H7 (cell line): Measurements from ENCODE around the gene ABHD4. TPM values are rescaled to one million over a fixed set of nuclear protein-coding genes. Genes with fewer than 3 reads are reported as not detected.

Experiments used
- DNase-seq: peaks from one replicate; pipeline ENCODE4 v3.0.0; 2012
- H3K27me3 ChIP-seq: 2 replicates; pipeline ENCODE4 v1.6.0; 2011; ENCODE audit warnings: mild to moderate bottlenecking, low read length; ENCODE audit not compliant: control insufficient read depth, insufficient read depth
- H3K36me3 ChIP-seq: replicated peaks from 2 replicates; pipeline ENCODE4 v1.5.1; 2011; ENCODE audit warnings: low read length; ENCODE audit not compliant: control insufficient read depth, insufficient read depth
- H3K4me3 ChIP-seq: 2 replicates; pipeline ENCODE4 v1.5.1; 2011; ENCODE audit warnings: low read depth, mild to moderate bottlenecking, control low read depth, low read length, moderate library complexity; ENCODE audit not compliant: insufficient read depth
- total RNA-seq: library from RNA; depleted of rRNA; stranded (reverse); fragments of >200 nt; shearing (Covaris generic); gene quantifications from 2 replicates; pipeline ENCODE4 v1.2.3, GENCODE V29; 2014

Gene ABHD4
- total RNA-seq, 1 experiment from 2014 or later = 29.6 TPM

GRCh38 chr14:22593601-22594000, 4.5 kb upstream of the ABHD4 start:
- no peak overlapping the region for H3K4me3 ChIP-seq
- DNase-seq = no peak
- no peaks in the 10 kb centered on the region for H3K36me3 ChIP-seq
- no peaks in the 10 kb centered on the region for H3K27me3 ChIP-seq

- no peaks in the 10 kb centered on the region for H3K36me3 ChIP-seq
- no peak overlapping the region for H3K4me3 ChIP-seq
- no peaks in the 10 kb centered on the region for H3K27me3 ChIP-seq
- no peak for DNase-seq
Measured at GRCh38 chr14:22594156-22594716, 3.9 kb upstream of the ABHD4 start.

GRCh38 chr14:22596354-22596879, 1.7 kb upstream of the ABHD4 start:
- Histone ChIP-seq H3K36me3 (peaks cover 1% of the 10 kb centered on the region), H3K4me3 (no peak overlapping the region), H3K27me3 (no peaks in the 10 kb centered on the region)
- no peak for DNase-seq

GRCh38 chr14:22597265-22597664, 835 bp upstream of the ABHD4 start:
- Histone ChIP-seq H3K36me3 (peaks cover 10% of the 10 kb centered on the region), H3K4me3 (no peak overlapping the region), H3K27me3 (no peaks in the 10 kb centered on the region)
- DNase-seq = no peak

- Histone ChIP-seq H3K4me3 (peak overlapping the region; percentile 84), H3K36me3 (peaks cover 13% of the 10 kb centered on the region), H3K27me3 (no peaks in the 10 kb centered on the region)
- DNase-seq = no peak
Measured at GRCh38 chr14:22597771-22598098, 365 bp upstream of the ABHD4 start.

GRCh38 chr14:22598896-22599244, 770 bp downstream of the ABHD4 start:
- H3K27me3 ChIP-seq = no peaks in the 10 kb centered on the region
- H3K36me3 ChIP-seq = peaks cover 17% of the 10 kb centered on the region
- peak overlapping the region; percentile 84 for H3K4me3 ChIP-seq
- DNase-seq = peak; percentile 78

- peaks cover 17% of the 10 kb centered on the region for H3K36me3 ChIP-seq
- peak overlapping the region; percentile 84 for H3K4me3 ChIP-seq
- no peak for DNase-seq
- H3K27me3 ChIP-seq = no peaks in the 10 kb centered on the region
Measured at GRCh38 chr14:22599349-22599748, 1.2 kb downstream of the ABHD4 start.

- no peaks in the 10 kb centered on the region for H3K27me3 ChIP-seq
- no peak for DNase-seq
- H3K36me3 ChIP-seq = peaks cover 22% of the 10 kb centered on the region
- H3K4me3 ChIP-seq = no peak overlapping the region
Measured at GRCh38 chr14:22600027-22600426, 1.9 kb downstream of the ABHD4 start.

GRCh38 chr14:22601456-22601855, 3.4 kb downstream of the ABHD4 start:
- no peak overlapping the region for H3K4me3 ChIP-seq
- no peaks in the 10 kb centered on the region for H3K27me3 ChIP-seq
- no peak for DNase-seq
- peaks cover 33% of the 10 kb centered on the region for H3K36me3 ChIP-seq

GRCh38 chr14:22601996-22602395, 3.9 kb downstream of the ABHD4 start:
- DNase-seq = no peak
- no peaks in the 10 kb centered on the region for H3K27me3 ChIP-seq
- H3K36me3 ChIP-seq = peaks cover 35% of the 10 kb centered on the region
- H3K4me3 ChIP-seq = no peak overlapping the region

GRCh38 chr14:22602862-22603261, 4.8 kb downstream of the ABHD4 start:
- Histone ChIP-seq H3K27me3 (no peaks in the 10 kb centered on the region), H3K36me3 (peaks cover 43% of the 10 kb centered on the region)

GRCh38 chr14:22606380-22606779, 8.3 kb downstream of the ABHD4 start:
- no peaks in the 10 kb centered on the region for H3K27me3 ChIP-seq
- peaks cover 61% of the 10 kb centered on the region for H3K36me3 ChIP-seq

More at GRCh38 chr14:22602862-22603261, 4.8 kb downstream of the ABHD4 start:
- no peak overlapping the region for H3K4me3 ChIP-seq
- no peak for DNase-seq

GRCh38 chr14:22607291-22607690, 9.2 kb downstream of the ABHD4 start:
- Histone ChIP-seq H3K4me3 (no peak overlapping the region), H3K36me3 (peaks cover 52% of the 10 kb centered on the region), H3K27me3 (no peaks in the 10 kb centered on the region)
- DNase-seq = no peak

More at GRCh38 chr14:22606380-22606779, 8.3 kb downstream of the ABHD4 start:
- no peak overlapping the region for H3K4me3 ChIP-seq
- DNase-seq = no peak

- H3K27me3 ChIP-seq = no peaks in the 10 kb centered on the region
- peaks cover 34% of the 10 kb centered on the region for H3K36me3 ChIP-seq
- DNase-seq = no peak
- H3K4me3 ChIP-seq = no peak overlapping the region
Measured at GRCh38 chr14:22610931-22611330, 12.8 kb downstream of the ABHD4 start.

- no peak overlapping the region for H3K4me3 ChIP-seq
- H3K27me3 ChIP-seq = no peaks in the 10 kb centered on the region
- no peak for DNase-seq
- H3K36me3 ChIP-seq = peaks cover 19% of the 10 kb centered on the region
Measured at GRCh38 chr14:22613106-22613695, 15.1 kb downstream of the ABHD4 start.
